K562 (cell line): ENCODE results near the gene NTM. TPM values are rescaled to one million over a fixed set of nuclear protein-coding genes. Genes with fewer than 3 reads are reported as not detected.

Experiments used
- ATAC-seq: fragments of 200-7000 bp; cut with Tn5 transposase; 3 replicates; pipeline ENCODE4 v1.9.1; 2020; ENCODE audit warnings: moderate library complexity
- BruUV-seq: library from RNA; stranded (reverse); fragments of 400-500 nt; replicated peaks from 2 replicates; lab custom pipeline; 2021; lab: Mats Ljungman, UMichigan
- CTCF ChIA-PET: fragments of 300-600 bp; formaldehyde crosslinking; extraction: SDS; loops from one replicate; lab custom pipeline; 2021; ENCODE audit warnings: low intra/inter-chr PET ratio; lab: Yijun Ruan, JAX
- POLR2A ChIA-PET: fragments of 300-600, 350-650 bp; sonication (Branson Sonifier 250); formaldehyde crosslinking; extraction: SDS; loops from one replicate; lab custom pipeline; 2021; ENCODE audit warnings: antibody characterized with exemption, inconsistent platforms; lab: Yijun Ruan, JAX
- DNase-seq, 4 experiments: peaks; one replicate each; pipeline versions ENCODE4 v3.0.0 to v3.0.0-alpha.2; 2011 to 2018; ENCODE audit warnings: low spot score in 3 of 4, mixed read lengths in 3 of 4; ENCODE audit errors: extremely low read depth in 1 of 4
- FAIRE-seq: peaks from 2 replicates; lab custom pipeline; 2011; peaks lifted over from hg19 to GRCh38; lab: Jason Lieb, UNC
- H2AFZ ChIP-seq: 2 replicates; pipeline ENCODE4 v1.6.0; 2011; ENCODE audit warnings: low read depth, low read length, control low read depth, inconsistent platforms
- H3K27ac ChIP-seq: fragments of 200-600 bp; 3 replicates; pipeline ENCODE4 v1.8.0; 2011; ENCODE audit warnings: low read depth, mild to moderate bottlenecking, control low read depth, inconsistent platforms, low read length, moderate library complexity, mixed read lengths; ENCODE audit errors: extremely low read depth
- H3K27me3 ChIP-seq, 2 experiments: fragments of 300-600 bp in 1 of 2; 2 replicates in 1 of 2; 3 replicates in 1 of 2; pipeline versions ENCODE4 v1.6.0 to v1.8.0; 2011; ENCODE audit warnings: inconsistent platforms in 2 of 2, low read length in 2 of 2, mild to moderate bottlenecking in 1 of 2, mixed read lengths in 1 of 2, moderate library complexity in 1 of 2; ENCODE audit not compliant: control insufficient read depth in 2 of 2, insufficient read depth in 2 of 2
- H3K36me3 ChIP-seq: fragments of 300-600 bp; 3 replicates; pipeline ENCODE4 v1.8.0; 2011; ENCODE audit warnings: mild to moderate bottlenecking, low read length, inconsistent platforms; ENCODE audit not compliant: control insufficient read depth, insufficient read depth
- H3K4me1 ChIP-seq, 2 experiments: fragments of 200-600 bp in 1 of 2; replicated peaks in 1 of 2; 2 replicates in 1 of 2; 3 replicates in 1 of 2; pipeline versions ENCODE4 v1.5.1 to v1.8.0; 2011; ENCODE audit warnings: inconsistent platforms in 2 of 2, low read length in 2 of 2, mild to moderate bottlenecking in 1 of 2, mixed read lengths in 1 of 2, moderate library complexity in 1 of 2; ENCODE audit not compliant: control insufficient read depth in 2 of 2, insufficient read depth in 2 of 2
- H3K4me2 ChIP-seq: 2 replicates; pipeline ENCODE4 v1.6.1; 2011; ENCODE audit warnings: low read length, control low read depth, inconsistent platforms, mixed read lengths; ENCODE audit not compliant: insufficient read depth
- H3K4me3 ChIP-seq: fragments of 200-600 bp; sonication (generic), shearing (Covaris generic); 2 replicates; pipeline ENCODE4 v1.5.1; 2016; ENCODE audit warnings: control low read depth, inconsistent platforms
- H3K79me2 ChIP-seq: fragments of 200-600 bp; 3 replicates; pipeline ENCODE4 v1.8.0; 2011; ENCODE audit warnings: low read length, inconsistent platforms; ENCODE audit not compliant: control insufficient read depth, insufficient read depth
- H3K9ac ChIP-seq, 2 experiments: 2 replicates each; pipeline versions ENCODE4 v1.6.0 to v1.6.1; 2011; ENCODE audit warnings: low read depth in 2 of 2, low read length in 2 of 2, control low read depth in 1 of 2, inconsistent platforms in 1 of 2, mild to moderate bottlenecking in 1 of 2, mixed read lengths in 1 of 2; ENCODE audit not compliant: insufficient read depth in 1 of 2
- H3K9me1 ChIP-seq: one replicate; pipeline ENCODE4 v1.6.0; 2011; ENCODE audit warnings: inconsistent platforms, mild to moderate bottlenecking, low read length, moderate library complexity; ENCODE audit not compliant: control insufficient read depth, insufficient read depth
- H3K9me3 ChIP-seq: replicated peaks from 2 replicates; pipeline ENCODE4 v1.5.1; 2011; ENCODE audit warnings: low read depth, low read length, inconsistent platforms; ENCODE audit not compliant: control insufficient read depth, insufficient read depth
- H4K20me1 ChIP-seq: replicated peaks from 2 replicates; pipeline ENCODE4 v1.6.1; 2011; ENCODE audit warnings: low read length, inconsistent platforms, mixed read lengths; ENCODE audit not compliant: control insufficient read depth, insufficient read depth
- BRF2 ChIP-seq: IDR thresholded peaks from 3 replicates; pipeline ENCODE4 v1.6.1; 2011; ENCODE audit warnings: borderline replicate concordance, mild to moderate bottlenecking; ENCODE audit not compliant: insufficient read length, insufficient read depth
- ELF1 ChIP-seq: fragments of 200-800 bp; sonication (Bioruptor generic); IDR thresholded peaks from 2 replicates; pipeline ENCODE4 v1.6.1; 2016; ENCODE audit warnings: missing genetic modification characterization, missing compliant biosample characterization
- NCOA6 ChIP-seq: fragments of 450-650 bp; IDR thresholded peaks from 2 replicates; pipeline ENCODE4 v1.6.1; 2017; ENCODE audit warnings: mild to moderate bottlenecking
- POLR3G ChIP-seq: IDR thresholded peaks from 2 replicates; pipeline ENCODE4 v1.6.1; 2011; ENCODE audit not compliant: insufficient read length, insufficient replicate concordance; ENCODE audit errors: extremely low read depth
- TFAP4 ChIP-seq: sonication (generic); formaldehyde crosslinking; IDR thresholded peaks from 2 replicates; pipeline ENCODE4 v1.8.0; 2022; ENCODE audit warnings: missing genetic modification reagents, mild to moderate bottlenecking, moderate library complexity, borderline replicate concordance
- ZBTB11 ChIP-seq, 3 experiments: fragments of 200-800 bp in 1 of 3; fragments of 250-450 bp in 1 of 3; fragments of 450-650 bp in 1 of 3; sonication (Bioruptor Pico) in 1 of 3; sonication (Bioruptor generic) in 1 of 3; formaldehyde crosslinking in 1 of 3; IDR thresholded peaks; 2 replicates each; pipeline versions ENCODE4 v1.6.1 to v1.8.0; 2016 to 2022; ENCODE audit warnings: mild to moderate bottlenecking in 2 of 3, missing genetic modification characterization in 2 of 3, missing compliant biosample characterization in 1 of 3, moderate library complexity in 1 of 3
- ZC3H11A ChIP-seq: IDR thresholded peaks from 2 replicates; pipeline ENCODE4 v1.6.1; 2012; ENCODE audit warnings: low read depth, low read length, improper control_type of control experiment
- ZNF175 ChIP-seq: fragments of 200-800 bp; sonication (Bioruptor generic); IDR thresholded peaks from 2 replicates; pipeline ENCODE4 v1.6.1; 2016; ENCODE audit warnings: low read depth, mild to moderate bottlenecking, missing genetic modification characterization, missing compliant biosample characterization
- WGBS: fragments of 100-300 bp; shearing (Covaris generic); methylation state at CpG from one replicate; pipeline ENCODE4 v1.1.6; 2016; ENCODE audit warnings: low coverage, mixed read lengths; ENCODE audit not compliant: insufficient coverage; ENCODE audit errors: missing lambda C conversion rate; 5-methylcytosine and 5-hydroxymethylcytosine counted together
- in situ Hi-C: fragments of 300-500 bp; cut with MboI; formaldehyde crosslinking; loops from 4 replicates; pipeline ENCODE4 v1.15.0; 2018; ENCODE audit warnings: inconsistent platforms, mixed read lengths
- intact Hi-C: fragments of 100-400 bp; cut with micrococcal nuclease; formaldehyde crosslinking; loops from 2 replicates; pipeline ENCODE4 v1.14.2; 2022
- polyA plus RNA-seq, 8 experiments: library from polyadenylated mRNA; depleted of rRNA in 4 of 8; stranded (reverse) in 5 of 8; unstranded in 3 of 8; fragments of >200 nt; fragmentation: Nextera tagmentation in 2 of 8; fragmentation: Illumina TruSeq in 1 of 8; extraction: Ambion mirVana in 2 of 8; extraction: Trizol in 1 of 8; gene quantifications; 2 replicates each; pipeline versions ENCODE4 v1.2.1 to v1.2.3, GENCODE V29; 2011 to 2014; ENCODE audit warnings: inconsistent platforms in 1 of 8, missing spikeins in 1 of 8
- total RNA-seq, 7 experiments: library from RNA; depleted of rRNA in 6 of 7; stranded (reverse); fragments of >200 nt in 6 of 7; fragmentation: Illumina TruSeq in 2 of 7; extraction: Trizol in 2 of 7; gene quantifications; 2 replicates each; pipeline versions ENCODE4 v1.2.1 to v1.2.3, GENCODE V29; 2011 to 2021; ENCODE audit warnings: low replicate concordance in 1 of 7

Gene NTM
- total and polyA plus RNA-seq, 9 of the 15 experiments (the other 6 are each of a cell fraction or from before 2014, with no cell fraction given), result not detected

GRCh38 chr11:131893988-131894387 is 523.6 kb downstream of the NTM start:
- no TSS peak for BruUV-seq
- Histone ChIP-seq H3K9me3 (no peaks in the 10 kb centered on the region), H3K27ac (no peak overlapping the region), H2AFZ (no peak overlapping the region), H3K79me2 (no peaks in the 10 kb centered on the region), H3K4me2 (no peak overlapping the region), H3K9ac (no peak overlapping the region), H3K4me1 (no peaks in the 10 kb centered on the region), H4K20me1 (no peaks in the 10 kb centered on the region), H3K36me3 (no peaks in the 10 kb centered on the region), H3K4me3 (no peak overlapping the region), H3K27me3 (no peaks in the 10 kb centered on the region), H3K9me1 (no peaks in the 10 kb centered on the region)
- ChIA-PET CTCF (no interaction called here), POLR2A (no interaction called here)
- intact Hi-C loops, result no loop called here
- FAIRE-seq (no peak), ATAC-seq (no peak), DNase-seq (no peak)
- TF ChIP-seq BRF2, result no peak
- no peak for TF ChIP-seq POLR3G
- 0% methylated on average over 5 of the region's 5 CpGs for WGBS
- in situ Hi-C loops, result no loop called here

GRCh38 chr11:131894615-131895544 is 524.5 kb downstream of the NTM start:
- in situ Hi-C loops, result no loop called here
- H2AFZ ChIP-seq, result no peak overlapping the region
- H3K9me3 ChIP-seq, result no peaks in the 10 kb centered on the region
- H3K4me2 ChIP-seq, result no peak overlapping the region
- FAIRE-seq (no peak), DNase-seq (no peak), ATAC-seq (no peak)
- intact Hi-C loops, result no loop called here
- 1% methylated on average over 9 of the region's 10 CpGs for WGBS
- no peak overlapping the region for H3K27ac ChIP-seq
- CTCF ChIA-PET, result no interaction called here
- H3K27me3 ChIP-seq, result no peaks in the 10 kb centered on the region
- no peaks in the 10 kb centered on the region for H3K9me1 ChIP-seq
- no peak overlapping the region for H3K4me3 ChIP-seq
- no peaks in the 10 kb centered on the region for H3K4me1 ChIP-seq
- H3K36me3 ChIP-seq, result no peaks in the 10 kb centered on the region
- POLR2A ChIA-PET, result no interaction called here
- BruUV-seq, result no TSS peak
- no peaks in the 10 kb centered on the region for H4K20me1 ChIP-seq
- no peak overlapping the region for H3K9ac ChIP-seq
- no peaks in the 10 kb centered on the region for H3K79me2 ChIP-seq
- TF ChIP-seq NCOA6, result no peak
- no peak for TF ChIP-seq TFAP4
- no peak for TF ChIP-seq ELF1 (tag)
- TF ChIP-seq ZC3H11A, result no peak
- TF ChIP-seq ZBTB11 (CRISPR knock-in tag; IDR thresholded peaks at IDR 0.05), result no peak
- no peak for TF ChIP-seq ZNF175 (CRISPR knock-in tag)
